ENCODE data around the gene HDAC4. TPM values are rescaled to one million over a fixed set of nuclear protein-coding genes. Genes with fewer than 3 reads are reported as not detected.

Gene HDAC4
- total and polyA plus RNA-seq, 9 donors: 10.1 to 17.6 (median 13.3) TPM

DNA sequence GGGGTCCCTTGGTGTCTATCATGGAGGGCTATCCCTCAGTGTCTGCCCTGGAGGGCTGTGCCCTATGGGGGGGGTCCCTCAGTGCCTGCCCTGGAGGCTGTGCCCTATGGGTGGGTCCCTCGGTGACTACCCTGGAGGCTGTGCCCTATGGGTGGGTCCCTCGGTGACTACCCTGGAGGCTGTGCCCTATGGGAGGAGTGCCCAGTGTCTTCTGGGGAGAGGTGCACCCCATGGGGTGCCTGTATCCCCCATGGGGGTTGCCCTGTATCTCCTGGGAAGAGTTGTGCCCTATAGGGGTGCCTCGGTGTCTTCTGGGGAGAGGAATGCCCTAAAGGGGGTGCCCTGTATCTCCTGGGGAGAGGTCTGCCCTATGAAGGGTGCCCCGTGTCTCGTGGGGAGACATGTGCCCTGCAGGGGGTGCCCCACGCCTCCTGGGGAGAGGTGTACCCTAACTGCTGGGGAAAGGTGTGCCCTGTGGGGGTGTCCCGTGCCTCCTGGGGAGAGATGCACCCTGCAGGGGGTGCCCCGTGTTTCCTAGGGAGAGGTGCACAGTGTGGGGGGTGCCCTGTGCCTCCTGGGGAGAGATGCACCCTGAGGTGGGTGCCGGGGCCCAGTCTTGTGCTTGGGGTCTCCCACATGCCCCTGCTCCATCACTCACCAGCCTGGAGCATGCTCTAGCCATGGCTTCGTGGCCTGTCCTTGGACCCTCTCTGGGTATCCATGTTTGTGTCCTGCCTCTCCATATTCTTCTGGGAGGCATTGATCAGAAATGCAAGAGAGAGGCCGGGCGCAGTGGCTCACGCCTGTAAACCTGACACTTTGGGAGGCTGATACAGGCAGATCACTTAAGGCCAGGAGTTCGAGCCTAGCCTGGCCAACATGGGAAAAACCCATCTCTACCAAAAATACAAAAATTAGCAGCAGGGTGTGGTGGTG lies 215.6 kb downstream of the HDAC4 start:
- no peak overlapping the region for H3K27ac ChIP-seq (ENCODE audit: low read length)
- no peak for DNase-seq
- H3K9me3 ChIP-seq (replicated peaks; ENCODE audit: control insufficient read depth, low read depth, low read length): peaks cover 9% of the 10 kb centered on the region
- H3K4me3 ChIP-seq (ENCODE audit: low read length): no peak overlapping the region
- 93% methylated on average over 8 of the region's 14 CpGs for WGBS (ENCODE audit: insufficient coverage)
- peaks cover 12% of the 10 kb centered on the region for H3K4me1 ChIP-seq (ENCODE audit: control insufficient read depth, insufficient read depth, low read length)
- H3K27me3 ChIP-seq (ENCODE audit: control insufficient read depth, insufficient read depth, low read length): no peaks in the 10 kb centered on the region
- peaks cover 61% of the 10 kb centered on the region for H3K36me3 ChIP-seq (ENCODE audit: control insufficient read depth, insufficient read depth, low read length)

DNA sequence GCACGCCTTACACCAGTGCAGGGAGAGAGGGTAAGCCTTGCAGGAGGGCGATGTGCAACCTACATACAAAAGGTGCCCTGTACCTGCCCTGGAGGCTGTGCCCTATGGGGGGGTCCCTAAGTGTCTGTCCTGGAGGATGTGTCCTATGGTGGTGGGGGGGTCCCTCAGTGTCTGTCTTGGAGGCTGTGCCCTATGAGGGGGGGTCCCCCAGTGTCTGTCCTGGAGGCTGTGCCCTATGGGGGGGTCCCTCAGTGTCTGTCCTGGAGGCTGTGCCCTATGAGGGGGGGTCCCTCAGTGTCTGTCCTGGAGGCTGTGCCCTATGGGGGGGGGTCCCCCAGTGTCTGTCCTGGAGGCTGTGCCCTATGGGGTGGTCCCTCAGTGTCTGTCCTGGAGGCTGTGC lies 216.6 kb downstream of the HDAC4 start:
- no peak overlapping the region for H3K4me3 ChIP-seq (ENCODE audit: low read length)
- peaks cover 6% of the 10 kb centered on the region for H3K9me3 ChIP-seq (replicated peaks; ENCODE audit: control insufficient read depth, low read depth, low read length)
- peaks cover 61% of the 10 kb centered on the region for H3K36me3 ChIP-seq (ENCODE audit: control insufficient read depth, insufficient read depth, low read length)
- DNase-seq: no peak
- no peak overlapping the region for H3K27ac ChIP-seq (ENCODE audit: low read length)
- 88% methylated on average over 1 of the region's 2 CpGs for WGBS (ENCODE audit: insufficient coverage)
- peaks cover 12% of the 10 kb centered on the region for H3K4me1 ChIP-seq (ENCODE audit: control insufficient read depth, insufficient read depth, low read length)
- H3K27me3 ChIP-seq (ENCODE audit: control insufficient read depth, insufficient read depth, low read length): no peaks in the 10 kb centered on the region

DNA sequence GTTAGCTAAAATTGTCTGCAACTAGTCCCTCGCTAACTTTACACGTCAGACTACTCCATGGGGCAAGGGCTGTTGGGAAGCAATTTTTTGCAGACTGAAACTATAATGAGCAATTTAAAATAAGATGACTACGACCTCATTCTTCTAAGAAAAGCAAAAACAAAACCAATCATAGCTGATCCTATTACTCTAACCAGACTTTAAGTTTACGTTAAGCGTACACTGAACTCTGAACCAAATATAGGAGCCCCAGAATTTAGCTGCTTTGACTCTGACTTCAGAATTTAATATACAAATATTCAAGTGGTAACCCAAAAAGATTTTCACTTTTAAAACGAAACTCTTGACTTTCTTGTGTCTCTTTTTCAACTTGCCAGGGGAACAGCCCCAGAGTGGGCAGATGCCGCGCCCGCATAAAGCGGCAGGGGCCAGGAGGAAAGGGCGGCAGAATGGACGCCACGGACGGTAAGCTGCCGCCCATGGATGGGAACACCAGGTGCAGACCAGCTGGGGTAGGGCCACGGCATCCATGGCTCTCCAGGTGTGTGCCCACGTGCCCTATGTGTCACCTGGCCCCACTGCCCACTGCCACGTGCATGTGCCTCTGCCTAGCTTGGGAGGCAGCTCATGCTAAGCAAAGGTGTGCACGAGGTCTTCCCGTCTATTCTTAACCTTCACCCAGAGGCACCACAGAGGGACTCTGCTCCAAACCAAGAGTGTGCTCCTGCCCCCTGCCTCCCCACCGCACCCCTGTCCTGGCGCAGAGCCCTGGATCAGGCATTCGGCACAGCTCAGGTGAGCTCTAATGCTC lies 217.6 kb downstream of the HDAC4 start:
- no peak overlapping the region for H3K4me3 ChIP-seq (ENCODE audit: low read length)
- H3K27me3 ChIP-seq (ENCODE audit: control insufficient read depth, insufficient read depth, low read length): no peaks in the 10 kb centered on the region
- no peak overlapping the region for H3K27ac ChIP-seq (ENCODE audit: low read length)
- 92% methylated on average over 18 of the region's 23 CpGs for WGBS (ENCODE audit: insufficient coverage)
- peaks cover 12% of the 10 kb centered on the region for H3K4me1 ChIP-seq (ENCODE audit: control insufficient read depth, insufficient read depth, low read length)
- DNase-seq: no peak
- no peaks in the 10 kb centered on the region for H3K9me3 ChIP-seq (replicated peaks; ENCODE audit: control insufficient read depth, low read depth, low read length)
- H3K36me3 ChIP-seq (ENCODE audit: control insufficient read depth, insufficient read depth, low read length): peaks cover 62% of the 10 kb centered on the region

DNA sequence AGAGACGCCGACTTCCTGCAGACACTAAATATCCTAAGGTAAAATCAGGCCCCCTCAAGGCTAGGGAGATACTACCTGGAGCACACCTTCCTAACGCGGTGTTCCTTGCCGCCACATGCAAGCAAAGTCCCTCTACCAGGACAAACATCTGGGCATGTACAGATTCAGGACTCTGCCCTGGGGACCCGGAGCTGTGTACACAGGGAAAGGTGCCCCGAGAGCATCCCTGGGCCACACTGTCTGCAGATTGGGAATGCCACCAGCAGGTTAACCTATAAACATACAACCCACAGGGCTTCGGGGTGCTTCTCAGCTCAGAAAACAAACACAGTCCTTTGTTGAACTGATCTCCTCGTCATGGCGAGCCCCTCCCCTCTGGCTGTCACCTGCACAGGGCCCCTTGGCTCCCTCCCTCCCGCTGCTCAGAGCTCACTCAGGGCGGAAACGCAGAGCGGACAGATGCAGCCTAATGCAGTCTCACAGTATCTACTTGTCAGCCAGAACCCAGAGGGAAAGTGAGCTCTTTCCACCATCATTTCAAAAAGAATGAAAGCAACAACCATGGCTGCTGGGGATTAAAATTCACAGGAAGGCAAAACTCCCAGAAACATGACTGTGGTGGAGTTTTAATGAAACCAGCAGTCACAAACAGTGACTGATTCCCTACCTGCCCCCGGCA lies 218.8 kb downstream of the HDAC4 start:
- H3K27ac ChIP-seq (ENCODE audit: low read length): no peak overlapping the region
- peaks cover 62% of the 10 kb centered on the region for H3K36me3 ChIP-seq (ENCODE audit: control insufficient read depth, insufficient read depth, low read length)
- no peaks in the 10 kb centered on the region for H3K27me3 ChIP-seq (ENCODE audit: control insufficient read depth, insufficient read depth, low read length)
- H3K4me1 ChIP-seq (ENCODE audit: control insufficient read depth, insufficient read depth, low read length): peaks cover 5% of the 10 kb centered on the region
- H3K4me3 ChIP-seq (ENCODE audit: low read length): no peak overlapping the region
- H3K9me3 ChIP-seq (replicated peaks; ENCODE audit: control insufficient read depth, low read depth, low read length): no peaks in the 10 kb centered on the region
- DNase-seq: no peak
- WGBS (ENCODE audit: insufficient coverage): 57% methylated on average over 14 of the region's 15 CpGs

DNA sequence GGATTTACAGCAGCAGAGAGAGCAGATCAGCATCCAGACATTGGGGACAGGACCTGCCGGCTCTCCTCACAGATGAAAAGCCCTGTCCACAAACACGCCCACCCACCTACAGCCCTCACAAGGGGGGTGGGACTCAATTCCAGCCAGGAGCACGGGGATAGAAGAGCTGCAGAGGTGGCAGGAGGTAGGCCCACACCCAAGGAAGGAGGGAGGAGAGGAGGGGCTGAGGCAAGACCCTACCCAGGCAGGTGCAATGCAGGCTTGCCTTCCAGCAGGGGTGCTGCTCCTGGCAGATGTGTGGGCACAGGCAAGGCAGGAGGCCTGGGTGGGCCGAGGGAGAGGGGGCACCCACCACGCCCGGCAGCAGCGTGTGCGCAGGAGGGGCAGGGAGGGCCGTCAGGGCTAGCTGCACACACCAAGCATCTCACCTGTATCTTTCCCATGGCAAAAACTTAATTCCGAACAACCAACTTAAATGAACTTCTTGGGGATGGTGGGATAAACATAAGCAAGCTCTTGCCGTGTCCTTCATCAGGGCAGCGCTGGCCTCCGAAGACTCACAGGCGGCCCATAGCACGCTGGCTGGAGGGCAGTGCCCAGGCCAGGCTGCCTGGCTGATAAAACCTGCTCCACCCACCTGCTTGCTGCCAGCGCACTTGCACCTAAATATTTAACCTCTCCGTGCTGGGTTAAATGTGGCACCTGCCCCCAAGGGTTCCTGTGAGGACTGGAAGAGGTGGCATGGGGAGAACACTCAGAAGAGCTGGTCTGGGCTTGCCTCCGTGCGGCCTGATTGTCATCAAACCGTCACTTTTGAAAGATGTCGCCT lies 219.5 kb downstream of the HDAC4 start:
- WGBS (ENCODE audit: insufficient coverage): 85% methylated on average over 12 of the region's 21 CpGs
- Histone ChIP-seq H3K4me3 (ENCODE audit: low read length) (no peak overlapping the region), H3K27me3 (ENCODE audit: control insufficient read depth, insufficient read depth, low read length) (no peaks in the 10 kb centered on the region), H3K4me1 (ENCODE audit: control insufficient read depth, insufficient read depth, low read length) (peaks cover 3% of the 10 kb centered on the region), H3K36me3 (ENCODE audit: control insufficient read depth, insufficient read depth, low read length) (peaks cover 61% of the 10 kb centered on the region), H3K9me3 (replicated peaks; ENCODE audit: control insufficient read depth, low read depth, low read length) (peaks cover 3% of the 10 kb centered on the region), H3K27ac (ENCODE audit: low read length) (no peak overlapping the region)
- DNase-seq: no peak

DNA sequence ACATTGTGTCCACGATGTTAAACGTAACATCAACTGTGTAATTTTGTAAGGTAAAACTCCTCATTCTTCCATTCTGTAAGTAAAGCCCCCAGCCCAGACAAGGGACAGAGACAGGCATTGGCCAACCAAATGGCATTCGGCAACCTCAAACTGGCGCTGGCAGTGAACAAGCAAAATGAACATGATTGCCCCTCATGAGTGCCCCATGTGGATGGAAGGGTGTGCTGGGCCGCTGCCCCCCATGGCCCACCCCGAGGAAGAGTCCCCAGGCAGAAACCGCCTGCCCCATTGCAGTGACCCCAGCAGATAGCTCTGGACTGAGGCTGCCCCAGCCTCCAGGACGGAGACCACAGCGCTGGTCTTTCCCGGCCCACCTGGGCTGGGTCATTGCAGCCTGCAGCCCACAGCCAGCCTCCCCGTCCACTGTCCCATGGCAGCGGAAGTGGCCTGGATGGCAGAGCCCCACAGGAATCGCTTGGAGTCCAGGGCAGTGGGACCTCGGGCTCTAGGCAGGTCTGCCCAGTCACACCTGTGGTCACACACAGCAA lies 220.2 kb downstream of the HDAC4 start:
- no peak overlapping the region for H3K4me3 ChIP-seq (ENCODE audit: low read length)
- peaks cover 3% of the 10 kb centered on the region for H3K9me3 ChIP-seq (replicated peaks; ENCODE audit: control insufficient read depth, low read depth, low read length)
- no peak for DNase-seq
- no peaks in the 10 kb centered on the region for H3K27me3 ChIP-seq (ENCODE audit: control insufficient read depth, insufficient read depth, low read length)
- H3K27ac ChIP-seq (ENCODE audit: low read length): no peak overlapping the region
- peaks cover 62% of the 10 kb centered on the region for H3K36me3 ChIP-seq (ENCODE audit: control insufficient read depth, insufficient read depth, low read length)
- peaks cover 3% of the 10 kb centered on the region for H3K4me1 ChIP-seq (ENCODE audit: control insufficient read depth, insufficient read depth, low read length)
- WGBS (ENCODE audit: insufficient coverage): 90% methylated on average over 14 of the region's 14 CpGs

DNA sequence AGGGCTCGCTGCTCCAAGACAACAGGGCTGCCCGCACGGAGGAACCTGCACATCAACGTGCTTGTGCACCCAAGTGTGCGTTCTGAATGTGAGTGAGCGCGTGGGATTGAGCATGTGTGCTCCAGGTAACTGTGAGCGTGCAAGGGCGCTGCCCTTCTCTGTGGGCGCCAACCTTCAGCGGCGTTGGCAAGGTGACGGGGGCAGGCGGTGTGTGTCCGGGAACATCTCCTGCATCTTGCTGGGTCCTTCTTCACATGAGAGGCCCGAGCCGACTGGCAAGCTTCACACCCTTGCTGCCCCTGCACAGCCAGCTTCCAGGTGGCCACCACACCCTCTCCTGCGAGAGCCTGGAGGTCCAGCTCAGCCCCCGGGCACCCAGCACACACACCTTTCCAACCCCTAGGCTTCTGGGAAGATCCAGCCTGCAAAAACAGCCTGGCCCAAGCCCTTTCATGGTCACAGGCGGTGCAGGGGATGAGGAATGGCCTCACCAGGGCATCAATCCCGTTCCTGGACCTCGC lies 220.9 kb downstream of the HDAC4 start:
- Histone ChIP-seq H3K9me3 (replicated peaks; ENCODE audit: control insufficient read depth, low read depth, low read length) (peaks cover 3% of the 10 kb centered on the region), H3K4me1 (ENCODE audit: control insufficient read depth, insufficient read depth, low read length) (peaks cover 3% of the 10 kb centered on the region), H3K4me3 (ENCODE audit: low read length) (no peak overlapping the region), H3K27ac (ENCODE audit: low read length) (no peak overlapping the region), H3K36me3 (ENCODE audit: control insufficient read depth, insufficient read depth, low read length) (peaks cover 62% of the 10 kb centered on the region), H3K27me3 (ENCODE audit: control insufficient read depth, insufficient read depth, low read length) (no peaks in the 10 kb centered on the region)
- 93% methylated on average over 19 of the region's 22 CpGs for WGBS (ENCODE audit: insufficient coverage)
- no peak for DNase-seq

DNA sequence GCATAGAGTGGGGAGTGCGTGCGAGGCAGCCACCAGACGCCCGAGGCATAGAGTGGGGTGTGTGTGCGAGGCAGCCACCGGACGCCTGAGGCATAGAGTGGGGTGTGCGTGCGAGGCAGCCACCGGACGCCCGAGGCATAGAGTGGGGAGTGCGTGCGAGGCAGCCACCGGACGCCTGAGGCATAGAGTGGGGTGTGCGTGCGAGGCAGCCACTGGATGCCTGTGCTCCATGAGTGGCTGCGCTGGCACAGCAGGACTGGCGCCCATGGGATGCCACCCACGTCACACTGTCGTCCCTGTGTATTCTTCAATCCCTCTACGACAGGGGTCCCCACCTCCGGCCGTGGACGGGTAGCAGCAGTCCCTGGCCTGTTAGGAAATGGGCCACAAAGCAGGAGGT lies 221.9 kb downstream of the HDAC4 start:
- peaks cover 3% of the 10 kb centered on the region for H3K4me1 ChIP-seq (ENCODE audit: control insufficient read depth, insufficient read depth, low read length)
- no peak overlapping the region for H3K27ac ChIP-seq (ENCODE audit: low read length)
- H3K9me3 ChIP-seq (replicated peaks; ENCODE audit: control insufficient read depth, low read depth, low read length): peaks cover 13% of the 10 kb centered on the region
- WGBS (ENCODE audit: insufficient coverage): 96% methylated on average over 23 of the region's 26 CpGs
- H3K4me3 ChIP-seq (ENCODE audit: low read length): no peak overlapping the region
- H3K36me3 ChIP-seq (ENCODE audit: control insufficient read depth, insufficient read depth, low read length): peaks cover 61% of the 10 kb centered on the region
- no peaks in the 10 kb centered on the region for H3K27me3 ChIP-seq (ENCODE audit: control insufficient read depth, insufficient read depth, low read length)
- DNase-seq: no peak

DNA sequence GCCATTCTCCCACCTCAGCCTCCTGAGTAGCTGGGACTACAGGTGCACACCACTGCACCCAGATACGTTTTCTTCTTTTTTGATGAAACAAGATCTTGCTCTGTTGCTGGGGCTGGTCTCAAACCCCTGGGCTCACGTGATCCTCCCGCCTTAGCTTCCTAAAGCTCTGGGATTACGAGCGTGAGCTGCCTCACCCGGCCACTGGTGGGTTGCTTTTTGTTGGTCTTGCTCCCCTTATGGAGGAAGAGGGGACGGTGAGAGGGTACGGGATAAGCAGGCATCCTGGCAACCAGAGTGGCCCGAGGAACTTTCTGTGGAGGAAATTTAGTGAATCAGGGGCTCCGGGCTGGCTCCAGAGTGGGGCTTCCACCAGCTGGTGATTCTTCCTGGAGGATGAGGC lies 222.3 kb downstream of the HDAC4 start:
- 92% methylated on average over 8 of the region's 10 CpGs for WGBS (ENCODE audit: insufficient coverage)
- no peak for DNase-seq
- no peaks in the 10 kb centered on the region for H3K27me3 ChIP-seq (ENCODE audit: control insufficient read depth, insufficient read depth, low read length)
- H3K36me3 ChIP-seq (ENCODE audit: control insufficient read depth, insufficient read depth, low read length): peaks cover 59% of the 10 kb centered on the region
- H3K4me3 ChIP-seq (ENCODE audit: low read length): no peak overlapping the region
- H3K27ac ChIP-seq (ENCODE audit: low read length): no peak overlapping the region
- H3K4me1 ChIP-seq (ENCODE audit: control insufficient read depth, insufficient read depth, low read length): peaks cover 3% of the 10 kb centered on the region
- H3K9me3 ChIP-seq (replicated peaks; ENCODE audit: control insufficient read depth, low read depth, low read length): peaks cover 13% of the 10 kb centered on the region

All from muscle of leg (tissue), 11 donors.